GM21576 (cell line): ENCODE results near the gene APOC4.
"Not testable (repeated sequence)": the region's sequence is repeated elsewhere in the genome, so short reads cannot be mapped to it uniquely, and the experiment has no call there.

Source experiments
- ATAC-seq: cut with Tn5 transposase; IDR thresholded peaks from one replicate; pipeline ENCODE4 v1.9.1; 2021; ENCODE audit warnings: mild to moderate bottlenecking, moderate library complexity; ENCODE audit not compliant: unreplicated experiment

Gene APOC4

GRCh38 chr19:44957526-44957925 lies 15.5 kb downstream of the APOC4 start:
- no peak for ATAC-seq

DNA sequence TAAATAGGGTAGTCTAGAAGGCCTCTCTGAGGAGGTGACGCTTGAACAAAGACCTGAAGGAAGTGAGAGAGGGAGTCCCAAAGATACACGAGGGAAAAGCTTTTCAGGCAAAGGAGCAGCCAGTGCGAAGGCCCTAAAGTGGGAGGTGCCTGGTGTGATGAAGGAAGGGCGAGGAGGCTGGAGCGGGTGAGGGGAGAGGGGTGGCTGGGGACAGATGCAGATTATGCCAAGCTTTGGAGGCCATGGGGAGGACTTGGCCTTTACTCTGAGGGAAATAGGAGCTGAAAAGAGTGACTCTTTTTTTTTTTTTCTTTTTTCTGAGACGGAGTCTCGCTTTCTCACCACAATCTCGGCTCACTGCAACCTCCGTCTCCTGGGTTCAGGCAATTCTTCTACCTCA lies 16.1 kb downstream of the APOC4 start:
- ATAC-seq, result no peak

- ATAC-seq, result no peak
Observed at GRCh38 chr19:44959691-44960090, 17.7 kb downstream of the APOC4 start.

DNA sequence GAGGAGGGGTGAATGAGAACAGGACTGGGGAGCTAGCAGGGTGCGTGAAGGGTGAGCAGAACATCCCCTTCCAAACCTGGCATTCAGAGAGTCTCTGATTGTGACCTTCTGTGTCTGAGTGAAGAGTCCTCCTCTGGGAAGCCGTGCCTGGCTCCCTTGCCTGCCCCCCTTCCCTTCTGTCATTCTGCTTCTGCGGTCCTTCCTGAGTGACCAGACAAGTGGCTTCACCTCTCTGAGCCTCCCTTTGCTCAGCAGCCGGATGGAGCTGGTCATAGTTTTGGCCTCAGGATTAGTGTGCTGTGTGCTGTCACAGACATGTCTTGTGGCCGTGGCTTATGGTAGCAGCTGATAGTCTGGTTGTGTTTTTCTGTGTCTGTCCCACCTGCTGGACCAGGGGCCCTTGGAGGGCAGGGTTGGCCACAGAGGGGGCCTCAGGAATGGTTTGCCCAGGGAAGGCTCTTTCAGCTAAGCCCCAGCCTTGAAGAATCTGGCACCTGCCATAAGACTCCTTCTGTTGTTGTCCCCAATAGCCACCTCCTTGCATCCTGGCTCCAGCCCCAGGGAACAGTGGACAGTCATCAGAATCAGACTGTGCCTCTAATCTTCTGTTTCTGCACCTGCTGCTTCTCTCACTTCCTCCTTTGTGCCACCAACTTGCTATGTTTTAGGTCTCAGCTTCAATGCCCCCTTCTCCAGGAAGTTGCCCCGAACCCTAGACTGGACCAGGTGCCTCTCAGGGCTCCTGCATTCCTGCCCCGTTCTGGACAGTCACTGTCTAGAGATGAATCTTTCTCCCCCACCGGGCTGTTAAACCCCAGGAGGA lies 19.1 kb downstream of the APOC4 start:
- ATAC-seq, result no peak

- ATAC-seq, result no peak
Observed at GRCh38 chr19:44961821-44962220, 19.8 kb downstream of the APOC4 start.

DNA sequence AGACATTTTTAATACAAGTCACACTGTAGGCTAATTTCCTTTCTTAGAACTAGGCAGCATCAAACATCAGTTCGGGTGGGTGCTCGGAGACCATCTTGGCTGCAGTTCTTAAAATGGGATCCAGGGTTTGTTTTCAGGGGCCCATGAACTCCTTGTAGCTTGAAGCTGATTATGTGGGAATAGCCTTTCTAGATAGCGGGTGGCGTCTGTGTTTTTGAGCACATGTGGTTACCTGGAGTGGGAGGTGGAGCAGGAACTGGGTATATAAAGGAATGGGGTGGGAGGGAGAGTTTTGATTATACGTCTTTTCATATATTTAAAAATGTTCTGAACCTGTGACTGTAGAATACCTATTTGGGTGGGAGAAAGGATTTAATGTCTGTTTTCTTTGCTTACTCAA lies 26.1 kb downstream of the APOC4 start:
- ATAC-seq, result no peak

- ATAC-seq, result no peak
Observed at GRCh38 chr19:44968670-44969069, 26.6 kb downstream of the APOC4 start.

DNA sequence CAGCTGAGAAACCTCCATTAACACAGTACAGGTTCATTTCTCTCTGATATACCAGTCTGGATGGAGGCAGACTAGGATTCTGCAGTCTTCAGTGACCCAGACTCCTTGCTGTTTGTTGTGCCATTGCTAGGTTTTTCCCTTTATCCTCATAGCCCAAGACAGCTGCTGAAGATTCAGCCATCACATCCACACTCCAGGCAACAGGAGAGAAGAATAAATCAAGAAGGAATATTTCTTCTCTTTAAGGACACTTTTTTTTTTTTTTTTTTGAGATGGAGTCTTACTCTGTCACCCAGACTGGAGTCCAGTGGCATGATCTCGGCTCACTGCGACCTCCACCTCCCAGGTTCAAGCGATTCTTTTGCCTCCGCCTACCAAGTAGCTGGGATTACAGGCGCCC lies 27.4 kb downstream of the APOC4 start:
- ATAC-seq, result no peak

GRCh38 chr19:44971451-44971850 lies 29.4 kb downstream of the APOC4 start:
- not testable (repeated sequence) for ATAC-seq

GRCh38 chr19:44972802-44973201 lies 30.8 kb downstream of the APOC4 start:
- ATAC-seq, result no peak

GRCh38 chr19:44973982-44974735 lies 32.1 kb downstream of the APOC4 start:
- ATAC-seq, result no peak

DNA sequence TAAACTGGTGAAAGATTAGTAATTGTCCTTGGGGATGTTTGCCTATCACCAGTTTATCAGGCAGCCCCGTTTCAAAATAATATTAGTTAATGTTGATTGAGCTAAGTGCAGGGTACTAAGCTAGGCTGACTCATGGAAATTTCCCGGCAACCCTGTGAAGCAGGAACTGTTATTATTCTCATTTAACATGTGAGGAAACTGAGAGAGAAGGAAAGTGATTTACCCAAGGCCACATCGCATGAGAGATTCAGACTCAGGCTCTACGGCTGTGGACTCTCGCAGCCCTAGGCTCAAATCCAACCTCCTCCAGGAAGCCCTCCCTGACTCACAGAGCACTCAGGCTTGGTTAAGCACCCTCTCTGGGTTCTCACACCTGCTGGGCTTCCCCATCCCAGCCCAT lies 32.8 kb downstream of the APOC4 start:
- ATAC-seq, result no peak

DNA sequence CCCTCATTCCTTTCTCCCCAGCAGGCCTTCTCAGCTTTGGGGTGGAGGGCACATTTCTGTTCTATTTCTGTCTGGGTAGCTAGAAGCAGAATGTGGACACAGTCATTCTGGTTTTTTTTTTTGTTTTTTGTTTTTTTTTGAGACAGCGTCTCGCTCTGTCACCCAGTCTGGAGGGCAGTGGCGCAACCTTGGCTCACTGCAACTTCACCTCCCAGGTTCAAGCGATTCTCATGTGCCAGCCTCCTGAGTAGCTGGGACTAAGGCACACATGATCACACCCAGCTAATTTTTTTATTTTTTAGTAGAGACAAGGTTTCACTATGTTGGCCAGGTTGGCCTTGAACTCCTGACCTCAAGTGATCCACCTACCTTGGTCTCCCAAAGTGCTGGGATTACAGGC lies 33.4 kb downstream of the APOC4 start:
- no peak for ATAC-seq

DNA sequence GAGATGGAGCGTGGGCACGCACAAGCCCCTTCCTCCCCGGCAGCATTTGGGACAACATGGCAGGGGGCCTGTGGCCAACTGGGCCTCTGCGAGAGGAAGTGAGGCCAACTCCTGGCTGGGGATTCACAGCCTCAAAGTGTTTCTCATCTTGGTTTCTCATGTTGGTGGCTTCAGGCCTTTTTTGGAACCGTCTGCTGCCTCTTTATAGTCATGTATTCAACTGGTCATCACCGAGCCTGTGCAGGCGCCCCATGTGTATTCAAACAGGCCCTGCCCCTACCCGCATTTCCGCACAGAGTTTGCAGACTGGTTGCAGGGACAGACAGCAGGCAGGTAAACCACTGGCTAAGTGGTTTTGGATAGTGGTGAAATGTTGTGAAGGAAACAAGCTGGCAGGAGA lies 42.0 kb downstream of the APOC4 start:
- ATAC-seq, result no peak

DNA sequence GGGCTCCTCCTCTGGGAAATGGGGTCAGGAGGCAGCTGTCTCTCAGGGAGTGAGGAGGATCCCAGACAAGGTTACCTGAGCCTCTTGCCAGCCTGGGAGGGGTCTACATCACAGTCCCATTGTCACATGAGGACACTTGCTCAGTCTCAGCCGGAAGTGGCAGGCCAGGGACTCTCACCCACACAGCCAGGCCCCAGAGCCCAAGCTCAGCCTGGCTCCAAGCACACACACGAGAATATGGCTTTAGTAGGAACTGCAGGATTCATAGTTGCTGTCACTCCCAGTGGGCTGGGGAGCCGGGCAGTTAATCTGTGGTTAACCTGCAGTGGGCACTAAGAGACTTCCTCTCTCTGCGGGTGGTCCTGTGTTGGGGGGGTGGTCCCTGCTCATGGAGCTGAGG lies 43.4 kb downstream of the APOC4 start:
- no peak for ATAC-seq

DNA sequence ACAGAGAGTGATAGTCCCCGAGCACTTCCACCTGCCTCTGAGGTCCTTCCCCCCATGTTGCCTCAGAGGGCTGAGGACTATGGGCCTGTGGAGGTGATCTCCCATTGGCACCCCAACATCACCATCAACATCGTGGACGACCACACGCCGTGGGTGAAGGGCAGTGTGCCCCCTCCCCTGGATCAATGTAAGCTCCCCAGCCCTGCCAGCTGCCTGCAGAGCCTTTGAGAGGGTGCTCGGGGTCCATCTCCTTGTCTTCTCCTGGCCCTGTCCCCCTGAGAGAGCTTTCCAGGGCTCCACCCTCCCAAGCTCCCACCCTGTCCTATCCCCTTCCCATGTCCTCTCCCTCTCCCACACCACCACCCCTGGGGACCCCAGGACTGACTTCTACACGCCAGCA lies 44.4 kb downstream of the APOC4 start:
- no peak for ATAC-seq

- no peak for ATAC-seq
Observed at GRCh38 chr19:44987148-44987675, 45.2 kb downstream of the APOC4 start.

DNA sequence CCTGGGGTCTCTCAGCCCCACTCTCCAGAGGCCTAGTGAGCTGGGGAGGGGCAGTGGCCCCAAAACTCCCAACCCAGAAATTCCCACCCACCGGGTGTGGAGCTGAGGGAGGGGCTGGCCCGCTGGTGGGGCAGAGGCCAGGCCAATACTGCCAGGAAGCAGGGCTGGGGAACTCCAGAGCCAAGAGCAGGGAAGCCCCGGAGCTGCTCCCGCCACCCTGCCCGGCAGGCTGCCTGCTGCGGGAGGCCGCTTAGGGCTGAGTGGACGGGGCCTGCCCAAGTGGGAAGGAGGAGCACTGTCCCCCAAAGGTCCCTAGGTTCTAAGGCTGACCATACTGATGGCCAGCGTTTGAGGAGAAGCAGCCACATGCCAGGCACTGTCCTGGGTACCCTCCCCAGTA lies 46.2 kb downstream of the APOC4 start:
- no peak for ATAC-seq

GRCh38 chr19:44988896-44989556 lies 47.0 kb downstream of the APOC4 start:
- ATAC-seq, result no peak

DNA sequence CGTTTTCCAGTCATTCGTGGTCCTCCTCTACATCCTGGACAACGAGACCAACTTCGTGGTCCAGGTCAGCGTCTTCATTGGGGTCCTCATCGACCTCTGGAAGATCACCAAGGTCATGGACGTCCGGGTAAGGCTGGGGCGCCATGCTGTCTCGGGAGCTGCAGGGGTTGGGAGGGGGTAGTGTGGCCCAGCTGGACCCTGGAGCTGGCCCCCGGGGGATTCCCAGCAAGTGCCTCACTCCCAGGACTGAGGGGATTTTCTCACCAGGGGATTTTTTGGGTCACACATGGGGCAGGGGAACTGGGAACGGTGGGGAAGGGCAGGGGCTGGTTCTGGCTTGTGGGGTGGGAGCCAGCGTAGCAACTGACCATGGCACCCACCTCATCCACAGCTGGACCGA lies 48.4 kb downstream of the APOC4 start:
- ATAC-seq, result no peak

DNA sequence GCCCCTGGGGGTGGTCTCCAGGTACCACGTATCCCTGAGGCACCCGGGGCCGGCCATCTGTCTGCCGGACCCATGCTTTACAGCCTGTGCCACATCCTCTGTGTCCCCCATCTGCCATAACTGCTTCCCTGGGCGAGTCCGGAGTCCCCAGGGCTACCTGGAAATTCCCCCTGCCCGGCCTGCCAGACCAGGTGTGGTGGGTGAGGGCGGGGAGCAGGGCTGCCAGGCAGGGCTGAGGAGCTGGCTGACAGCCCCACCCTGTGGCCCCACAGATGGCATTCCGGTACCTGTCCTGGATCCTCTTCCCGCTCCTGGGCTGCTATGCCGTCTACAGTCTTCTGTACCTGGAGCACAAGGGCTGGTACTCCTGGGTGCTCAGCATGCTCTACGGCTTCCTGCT lies 48.9 kb downstream of the APOC4 start:
- no peak for ATAC-seq
